Mesodermal cell (in vitro differentiated cells): Measurements from ENCODE around the gene ZBBX.

ENCODE experiments used
- H3K27ac ChIP-seq: 2 replicates; pipeline ENCODE4 v1.7.0; 2013; ENCODE audit warnings: mild to moderate bottlenecking, low read depth, low read length, moderate library complexity; ENCODE audit not compliant: severe bottlenecking
- H3K36me3 ChIP-seq: 2 replicates; pipeline ENCODE4 v1.7.1; 2013; ENCODE audit warnings: mild to moderate bottlenecking, low read length, moderate library complexity; ENCODE audit not compliant: control insufficient read depth, insufficient read depth
- H3K4me1 ChIP-seq: one replicate; pipeline ENCODE4 v1.7.1; 2013; ENCODE audit warnings: mild to moderate bottlenecking, low read length; ENCODE audit not compliant: insufficient read depth, control insufficient read depth, poor library complexity, severe bottlenecking
- H3K4me3 ChIP-seq: 2 replicates; pipeline ENCODE4 v1.7.0; 2013; ENCODE audit warnings: low read length, control low read depth, mild to moderate bottlenecking; ENCODE audit not compliant: insufficient read depth, poor library complexity, severe bottlenecking; ENCODE audit errors: extremely low read depth
- H3K9me3 ChIP-seq: 2 replicates; pipeline ENCODE4 v1.7.1; 2013; ENCODE audit warnings: mild to moderate bottlenecking, low read length, moderate library complexity; ENCODE audit not compliant: control insufficient read depth
- WGBS, 2 experiments: methylation state at CpG; one replicate each; pipeline ENCODE4 v1.1.5; 2013; ENCODE audit warnings: missing lambda C conversion rate in 2 of 2; ENCODE audit not compliant: insufficient coverage in 2 of 2; 5-methylcytosine and 5-hydroxymethylcytosine counted together

Gene ZBBX

GRCh38 chr3:167246252-167246651 lies 133.8 kb downstream of the ZBBX start:
- Histone ChIP-seq H3K4me1 (no peaks in the 10 kb centered on the region), H3K27ac (no peak overlapping the region), H3K9me3 (no peaks in the 10 kb centered on the region), H3K4me3 (no peak overlapping the region), H3K36me3 (no peaks in the 10 kb centered on the region)

GRCh38 chr3:167241048-167241845 lies 138.8 kb downstream of the ZBBX start:
- H3K4me3 ChIP-seq: no peak overlapping the region
- H3K4me1 ChIP-seq: no peaks in the 10 kb centered on the region
- 67 to 100% methylated on average over 1 of the region's 1 CpG for WGBS, 2 experiments
- no peaks in the 10 kb centered on the region for H3K9me3 ChIP-seq
- no peaks in the 10 kb centered on the region for H3K36me3 ChIP-seq
- H3K27ac ChIP-seq: no peak overlapping the region

GRCh38 chr3:167228135-167228534 lies 152.0 kb downstream of the ZBBX start:
- no peaks in the 10 kb centered on the region for H3K9me3 ChIP-seq
- H3K4me1 ChIP-seq: no peaks in the 10 kb centered on the region
- no peak overlapping the region for H3K4me3 ChIP-seq
- H3K27ac ChIP-seq: no peak overlapping the region
- no peaks in the 10 kb centered on the region for H3K36me3 ChIP-seq
- 60 to 80% methylated on average over 1 of the region's 3 CpGs for WGBS, 2 experiments

- no peaks in the 10 kb centered on the region for H3K9me3 ChIP-seq
- H3K36me3 ChIP-seq: no peaks in the 10 kb centered on the region
- H3K4me1 ChIP-seq: no peaks in the 10 kb centered on the region
- H3K27ac ChIP-seq: no peak overlapping the region
- H3K4me3 ChIP-seq: no peak overlapping the region
- WGBS, 2 experiments: no CpG with 5 or more reads among the region's 1 CpG
These were observed 154.3 kb downstream of the ZBBX start for GRCh38 chr3:167225821-167226220.

- H3K4me3 ChIP-seq: no peak overlapping the region
- no peak overlapping the region for H3K27ac ChIP-seq
- H3K9me3 ChIP-seq: no peaks in the 10 kb centered on the region
- H3K4me1 ChIP-seq: no peaks in the 10 kb centered on the region
- H3K36me3 ChIP-seq: no peaks in the 10 kb centered on the region
These were observed 171.1 kb downstream of the ZBBX start for GRCh38 chr3:167209011-167209410.

GRCh38 chr3:167203062-167203461 lies 177.0 kb downstream of the ZBBX start:
- H3K4me3 ChIP-seq: no peak overlapping the region
- no peaks in the 10 kb centered on the region for H3K4me1 ChIP-seq
- 80 to 83% methylated on average over 1 of the region's 1 CpG for WGBS, 2 experiments
- no peaks in the 10 kb centered on the region for H3K36me3 ChIP-seq
- no peak overlapping the region for H3K27ac ChIP-seq
- no peaks in the 10 kb centered on the region for H3K9me3 ChIP-seq

GRCh38 chr3:167198949-167199600 lies 181.0 kb downstream of the ZBBX start:
- H3K9me3 ChIP-seq: no peaks in the 10 kb centered on the region
- no peak overlapping the region for H3K27ac ChIP-seq
- no peak overlapping the region for H3K4me3 ChIP-seq
- H3K4me1 ChIP-seq: no peaks in the 10 kb centered on the region
- WGBS, 2 experiments: no CpG with 5 or more reads among the region's 1 CpG
- no peaks in the 10 kb centered on the region for H3K36me3 ChIP-seq
